ENCODE data around the gene RGS7. TPM values are rescaled to one million over a fixed set of nuclear protein-coding genes. Genes with fewer than 3 reads are reported as not detected.

RGS7 gene
- total and polyA plus RNA-seq, 2 of the 4 experiments (the other 2 are of a cell fraction): 0.58 to 0.72 TPM

DNA sequence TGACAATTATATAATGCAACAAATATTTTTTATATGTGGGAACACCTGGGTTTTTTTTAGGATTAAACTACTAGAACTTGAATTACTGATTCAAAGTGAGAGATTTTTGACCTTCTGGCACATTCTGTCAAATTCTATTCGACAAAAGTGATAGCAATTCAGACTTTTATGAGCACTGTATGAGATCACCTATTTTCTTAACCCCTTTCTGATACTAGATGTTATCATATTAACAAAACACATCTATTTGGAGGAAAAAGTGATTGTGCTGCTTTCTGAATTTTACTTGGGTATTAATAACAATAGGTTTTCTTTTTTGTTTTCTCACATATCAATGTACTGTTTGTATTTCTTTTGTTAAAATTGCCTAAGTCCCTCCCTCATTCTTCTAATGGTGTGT, 570.1 kb downstream of the RGS7 start:
- in situ Hi-C loops (cut with MboI; ENCODE audit: low sequenced_read_pairs) (no loop called here), intact Hi-C loops (cut with micrococcal nuclease) (no loop called here), dilution Hi-C loops (cut with HindIII; ENCODE audit: low sequenced_read_pairs, unreplicated experiment) (no loop called here)
- H3K9me1 ChIP-seq (ENCODE audit: insufficient read depth, low read length): no peaks in the 10 kb centered on the region
- H4K8ac ChIP-seq (ENCODE audit: low read depth in 2 of 2, low read length in 2 of 2): no peak overlapping the region
- H3K4me3 ChIP-seq (ENCODE audit: insufficient read depth, low read depth, low read length): no peak overlapping the region
- H3K36me3 ChIP-seq (ENCODE audit: control insufficient read depth, insufficient read depth, low read length): no peaks in the 10 kb centered on the region
- no peak overlapping the region for H4K5ac ChIP-seq (ENCODE audit: low read depth, low read length)
- H3K9me3 ChIP-seq (ENCODE audit: control insufficient read depth, insufficient read depth, low read length): no peaks in the 10 kb centered on the region
- H3K4me1 ChIP-seq (ENCODE audit: control insufficient read depth, insufficient read depth, low read length): peaks cover 1% of the 10 kb centered on the region; the same call in 1 of the 2 replicates
- CTCF ChIA-PET: no interaction called here
- H3K56ac ChIP-seq (ENCODE audit: extremely low read depth, insufficient read depth, low read length): no peak overlapping the region
- no peak overlapping the region for H3K4ac ChIP-seq (ENCODE audit: low read depth, low read length)
- H2BK120ac ChIP-seq (ENCODE audit: low read depth, low read length): no peak overlapping the region
- no peak for DNase-seq
- H3K14ac ChIP-seq (replicated peaks; ENCODE audit: low read depth, low read length): no peak overlapping the region
- H3K18ac ChIP-seq (ENCODE audit: low read depth, low read length): no peak overlapping the region
- no peak overlapping the region for H2BK20ac ChIP-seq (ENCODE audit: low read depth, low read length)
- no peak overlapping the region for H3K27ac ChIP-seq (ENCODE audit: insufficient read depth, low read length)
- no peaks in the 10 kb centered on the region for H4K20me1 ChIP-seq (ENCODE audit: insufficient read depth, low read length)
- no peak overlapping the region for H3K23ac ChIP-seq (ENCODE audit: low read depth, low read length)
- no peak overlapping the region for H2AK5ac ChIP-seq (ENCODE audit: low read depth, low read length)
- H2BK15ac ChIP-seq (ENCODE audit: low read depth, low read length): no peak overlapping the region
- ATAC-seq (ENCODE audit: low read depth): no peak
- BruUV-seq (replicated peaks): no TSS peak
- no peak overlapping the region for H3K9ac ChIP-seq (ENCODE audit: low read depth, low read length)
- TF ChIP-seq RCOR1 (IDR thresholded peaks at IDR 0.05; ENCODE audit: insufficient replicate concordance, low read length) (no peak), MAFK (IDR thresholded peaks at IDR 0.05; ENCODE audit: low read depth, low read length) (no peak), RAD21 (IDR thresholded peaks at IDR 0.05; ENCODE audit: low read length) (no peak), FOS (IDR thresholded peaks at IDR 0.05; ENCODE audit: low read depth, low read length) (no peak), RFX5 (IDR thresholded peaks at IDR 0.05; ENCODE audit: low read depth, low read length) (no peak), CEBPB (IDR thresholded peaks at IDR 0.05; ENCODE audit: low read depth, low read length) (no peak), MAZ (IDR thresholded peaks at IDR 0.05; ENCODE audit: borderline replicate concordance, low read depth, low read length) (no peak), MXI1 (IDR thresholded peaks at IDR 0.05; ENCODE audit: borderline replicate concordance, low read depth, low read length) (no peak), NFE2L2 (IDR thresholded peaks at IDR 0.05; ENCODE audit: low read depth, low read length) (no peak), CHD1 (IDR thresholded peaks at IDR 0.05; ENCODE audit: low read depth, low read length) (no peak), BHLHE40 (IDR thresholded peaks at IDR 0.05; ENCODE audit: low read depth, low read length) (no peak), POLR2A (IDR thresholded peaks at IDR 0.05; ENCODE audit: low read depth, low read length) (no peak)
- TF ChIP-seq, protein P1, sequence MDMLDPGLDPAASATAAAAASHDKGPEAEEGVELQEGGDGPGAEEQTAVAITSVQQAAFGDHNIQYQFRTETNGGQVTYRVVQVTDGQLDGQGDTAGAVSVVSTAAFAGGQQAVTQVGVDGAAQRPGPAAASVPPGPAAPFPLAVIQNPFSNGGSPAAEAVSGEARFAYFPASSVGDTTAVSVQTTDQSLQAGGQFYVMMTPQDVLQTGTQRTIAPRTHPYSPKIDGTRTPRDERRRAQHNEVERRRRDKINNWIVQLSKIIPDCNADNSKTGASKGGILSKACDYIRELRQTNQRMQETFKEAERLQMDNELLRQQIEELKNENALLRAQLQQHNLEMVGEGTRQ (IDR thresholded peaks at IDR 0.05; ENCODE audit: low read depth, low read length): no peak
- TF ChIP-seq, protein P2, sequence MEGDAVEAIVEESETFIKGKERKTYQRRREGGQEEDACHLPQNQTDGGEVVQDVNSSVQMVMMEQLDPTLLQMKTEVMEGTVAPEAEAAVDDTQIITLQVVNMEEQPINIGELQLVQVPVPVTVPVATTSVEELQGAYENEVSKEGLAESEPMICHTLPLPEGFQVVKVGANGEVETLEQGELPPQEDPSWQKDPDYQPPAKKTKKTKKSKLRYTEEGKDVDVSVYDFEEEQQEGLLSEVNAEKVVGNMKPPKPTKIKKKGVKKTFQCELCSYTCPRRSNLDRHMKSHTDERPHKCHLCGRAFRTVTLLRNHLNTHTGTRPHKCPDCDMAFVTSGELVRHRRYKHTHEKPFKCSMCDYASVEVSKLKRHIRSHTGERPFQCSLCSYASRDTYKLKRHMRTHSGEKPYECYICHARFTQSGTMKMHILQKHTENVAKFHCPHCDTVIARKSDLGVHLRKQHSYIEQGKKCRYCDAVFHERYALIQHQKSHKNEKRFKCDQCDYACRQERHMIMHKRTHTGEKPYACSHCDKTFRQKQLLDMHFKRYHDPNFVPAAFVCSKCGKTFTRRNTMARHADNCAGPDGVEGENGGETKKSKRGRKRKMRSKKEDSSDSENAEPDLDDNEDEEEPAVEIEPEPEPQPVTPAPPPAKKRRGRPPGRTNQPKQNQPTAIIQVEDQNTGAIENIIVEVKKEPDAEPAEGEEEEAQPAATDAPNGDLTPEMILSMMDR (conservative IDR thresholded peaks at IDR 0.05; ENCODE audit: low read depth, low read length): no peak
- H2BK5ac ChIP-seq (ENCODE audit: low read depth, low read length, poor library complexity, severe bottlenecking): no peak overlapping the region
- H3K27me3 ChIP-seq (ENCODE audit: control insufficient read depth, insufficient read depth, low read length): no peaks in the 10 kb centered on the region
- no peak overlapping the region for H2AFZ ChIP-seq (replicated peaks; ENCODE audit: low read length, poor library complexity)
- H4K91ac ChIP-seq (ENCODE audit: insufficient read depth, low read depth, low read length): no peak overlapping the region
- no peak overlapping the region for H3K4me2 ChIP-seq (ENCODE audit: low read depth, low read length)
- POLR2A ChIA-PET (ENCODE audit: unreplicated experiment): no interaction called here
- H3K79me1 ChIP-seq (ENCODE audit: low read depth in 1 of 2, low read length in 2 of 2): no peaks in the 10 kb centered on the region
- no peak overlapping the region for H2AK9ac ChIP-seq (replicated peaks; ENCODE audit: low read depth, low read length, poor library complexity)
- no CpG with 5 or more reads among the region's 1 CpG for WGBS, 2 experiments (ENCODE audit: extremely low coverage in 2 of 2, insufficient read length in 1 of 2)

Data from IMR-90 (cell line).